ENCODE data around the gene CDK16.
A peak's percentile ranks its signal among the peaks of the same experiment; 100 is the strongest.

CDK16 gene

DNA sequence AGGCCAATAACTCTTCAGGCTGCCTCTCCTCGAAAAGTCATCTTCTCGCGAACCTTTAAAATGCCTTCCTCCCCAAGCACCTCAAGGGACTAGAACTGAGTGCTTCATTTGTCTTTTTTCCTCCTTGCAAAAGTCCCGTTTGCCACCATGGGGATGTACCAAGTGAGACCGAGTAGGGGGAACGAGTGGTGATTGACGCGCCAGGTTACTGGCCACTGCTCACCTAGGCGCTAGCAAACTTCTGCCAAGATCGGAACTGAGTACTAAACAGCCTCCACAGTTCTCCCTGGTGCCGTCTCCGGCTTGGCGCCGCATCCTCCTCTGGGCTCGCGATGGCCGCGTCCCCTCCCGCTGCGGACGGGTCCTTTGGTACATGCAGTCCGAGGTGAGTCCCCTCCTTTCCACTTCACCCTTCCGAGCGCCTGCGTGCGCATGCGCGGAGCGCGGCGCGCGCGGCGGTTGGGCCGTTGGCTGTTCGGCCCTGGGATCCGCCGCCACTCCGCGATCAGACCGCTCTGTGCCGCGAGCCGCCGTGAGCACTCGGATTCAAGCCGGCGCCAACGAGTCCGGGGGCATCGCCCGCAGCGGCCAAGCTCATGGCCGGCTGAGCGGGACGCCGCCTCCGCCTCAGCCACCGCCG is at the start of gene CDK16:
TSS of gene CDK16 (plus strand) at position 402 of the 640 bp plus-strand sequence. CDS start 4,877 bp downstream, outside the sequence.
- H3K27me3 ChIP-seq (ENCODE audit: control insufficient read depth, insufficient read depth, low read length): no peaks in the 10 kb centered on the region
- no peaks in the 10 kb centered on the region for H3K9me3 ChIP-seq (ENCODE audit: control insufficient read depth, low read length)
- H3K9ac ChIP-seq (ENCODE audit: low read length): peak within 1 kb of the TSS; percentile 88
- peak within 1 kb of the TSS; percentile 72 for H3K4me3 ChIP-seq (ENCODE audit: low read length)
- peaks cover 20% of the 10 kb centered on the region for H3K4me1 ChIP-seq (ENCODE audit: control insufficient read depth, insufficient read depth, low read length)
- H3K36me3 ChIP-seq (ENCODE audit: control insufficient read depth, insufficient read depth, low read length): peaks cover 7% of the 10 kb centered on the region

DNA sequence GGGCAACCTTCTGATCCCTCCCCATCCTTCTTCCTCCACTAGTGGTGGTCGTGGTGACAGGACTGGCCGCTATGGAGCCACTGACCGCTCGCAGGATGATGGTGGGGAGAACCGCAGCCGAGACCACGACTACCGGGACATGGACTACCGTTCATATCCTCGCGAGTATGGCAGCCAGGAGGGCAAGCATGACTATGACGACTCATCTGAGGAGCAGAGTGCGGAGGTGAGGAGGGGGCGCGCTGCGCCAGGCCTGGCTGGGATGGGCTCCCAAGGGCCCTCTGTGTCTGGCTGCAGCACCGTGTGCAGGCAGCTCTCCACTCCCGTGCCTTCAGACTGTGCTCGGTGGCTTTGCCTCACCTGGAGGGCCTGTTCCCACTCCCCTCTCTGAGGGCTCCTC is 49.2 kb upstream of the CDK16 start:
- Histone ChIP-seq H3K27me3 (ENCODE audit: control insufficient read depth, insufficient read depth, low read length) (no peaks in the 10 kb centered on the region), H3K36me3 (ENCODE audit: control insufficient read depth, insufficient read depth, low read length) (no peaks in the 10 kb centered on the region), H3K4me3 (ENCODE audit: low read length) (no peak overlapping the region), H3K9me3 (ENCODE audit: control insufficient read depth, low read length) (no peaks in the 10 kb centered on the region), H3K4me1 (ENCODE audit: control insufficient read depth, insufficient read depth, low read length) (no peaks in the 10 kb centered on the region), H3K9ac (ENCODE audit: low read length) (no peak overlapping the region)

DNA sequence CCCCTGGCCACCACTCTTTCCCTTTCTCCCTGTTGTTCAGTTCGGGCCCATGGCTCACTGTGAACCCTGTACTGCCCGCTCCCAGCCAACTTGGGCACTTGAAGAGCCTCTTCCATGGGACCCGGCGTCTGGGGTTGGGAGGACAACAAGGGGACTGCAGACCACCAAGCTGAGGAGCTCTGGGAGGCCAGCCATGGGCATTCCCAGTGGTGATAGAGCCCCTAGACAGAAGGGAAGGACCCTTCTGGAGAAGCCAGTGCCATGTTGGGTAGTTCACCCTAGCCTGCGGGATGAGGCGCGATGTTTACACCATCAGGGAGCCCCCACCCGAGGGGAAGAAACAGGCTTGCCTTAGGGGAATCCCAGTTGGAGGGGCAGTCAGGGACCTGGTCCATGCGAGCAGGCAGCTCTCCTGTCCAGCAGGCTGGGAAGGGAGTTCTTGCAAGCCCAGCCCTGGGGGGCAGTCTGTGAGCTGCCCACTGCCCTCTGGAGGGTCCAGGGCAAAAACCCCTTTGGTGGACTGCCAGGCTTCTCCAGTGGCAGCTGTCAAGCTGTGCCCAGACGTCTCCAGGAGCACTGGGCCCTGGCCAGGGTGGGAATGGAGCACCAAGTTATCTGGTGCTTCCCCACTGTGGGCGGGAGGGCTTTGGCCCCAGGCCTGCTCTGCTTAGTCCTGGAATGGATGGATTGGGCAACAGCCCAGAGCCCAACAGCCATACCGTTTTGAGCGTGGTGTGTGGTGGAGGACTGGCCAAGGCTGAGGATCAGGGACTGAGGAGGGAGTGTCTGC is 48.6 kb upstream of the CDK16 start:
- H3K4me3 ChIP-seq (ENCODE audit: low read length): no peak overlapping the region
- no peaks in the 10 kb centered on the region for H3K9me3 ChIP-seq (ENCODE audit: control insufficient read depth, low read length)
- no peaks in the 10 kb centered on the region for H3K27me3 ChIP-seq (ENCODE audit: control insufficient read depth, insufficient read depth, low read length)
- H3K36me3 ChIP-seq (ENCODE audit: control insufficient read depth, insufficient read depth, low read length): no peaks in the 10 kb centered on the region
- no peak overlapping the region for H3K9ac ChIP-seq (ENCODE audit: low read length)
- no peaks in the 10 kb centered on the region for H3K4me1 ChIP-seq (ENCODE audit: control insufficient read depth, insufficient read depth, low read length)

DNA sequence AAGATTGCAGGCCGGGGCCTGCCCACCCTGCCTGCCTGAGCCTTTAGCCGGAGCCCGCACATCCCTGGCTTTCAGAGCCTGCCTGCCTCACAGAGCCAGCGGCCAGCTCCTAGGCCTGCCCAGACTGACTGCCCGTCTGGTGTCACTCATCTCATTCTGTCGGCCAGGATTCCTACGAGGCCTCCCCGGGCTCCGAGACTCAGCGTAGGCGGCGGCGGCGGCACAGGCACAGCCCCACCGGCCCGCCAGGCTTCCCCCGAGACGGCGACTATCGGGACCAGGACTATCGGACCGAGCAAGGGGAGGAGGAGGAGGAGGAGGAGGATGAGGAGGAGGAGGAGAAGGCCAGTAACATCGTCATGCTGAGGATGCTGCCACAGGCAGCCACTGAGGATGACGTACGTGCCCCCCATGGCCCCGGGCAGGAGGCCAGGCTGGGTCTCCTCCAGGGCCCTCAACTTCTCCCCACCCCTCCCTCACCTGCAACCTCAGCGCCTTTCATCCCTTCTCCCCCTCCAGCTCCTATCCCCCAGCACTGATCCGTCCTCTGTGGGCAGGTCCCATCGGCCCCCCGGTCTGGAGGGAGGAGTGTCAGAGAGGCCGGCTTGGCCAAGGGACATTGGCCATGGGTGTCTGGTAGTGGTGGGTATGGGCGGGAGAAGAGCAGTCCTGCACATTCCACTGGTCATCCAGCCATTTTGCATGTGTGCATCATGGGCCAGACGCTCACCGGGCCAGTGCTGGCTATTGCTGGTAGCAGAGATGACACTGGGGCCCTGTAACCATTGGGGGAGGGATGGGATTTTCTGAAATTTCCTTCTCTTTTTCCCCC is 47.4 kb upstream of the CDK16 start:
- H3K4me1 ChIP-seq (ENCODE audit: control insufficient read depth, insufficient read depth, low read length): no peaks in the 10 kb centered on the region
- H3K9ac ChIP-seq (ENCODE audit: low read length): no peak overlapping the region
- no peaks in the 10 kb centered on the region for H3K36me3 ChIP-seq (ENCODE audit: control insufficient read depth, insufficient read depth, low read length)
- no peaks in the 10 kb centered on the region for H3K9me3 ChIP-seq (ENCODE audit: control insufficient read depth, low read length)
- H3K4me3 ChIP-seq (ENCODE audit: low read length): no peak overlapping the region
- H3K27me3 ChIP-seq (ENCODE audit: control insufficient read depth, insufficient read depth, low read length): no peaks in the 10 kb centered on the region

DNA sequence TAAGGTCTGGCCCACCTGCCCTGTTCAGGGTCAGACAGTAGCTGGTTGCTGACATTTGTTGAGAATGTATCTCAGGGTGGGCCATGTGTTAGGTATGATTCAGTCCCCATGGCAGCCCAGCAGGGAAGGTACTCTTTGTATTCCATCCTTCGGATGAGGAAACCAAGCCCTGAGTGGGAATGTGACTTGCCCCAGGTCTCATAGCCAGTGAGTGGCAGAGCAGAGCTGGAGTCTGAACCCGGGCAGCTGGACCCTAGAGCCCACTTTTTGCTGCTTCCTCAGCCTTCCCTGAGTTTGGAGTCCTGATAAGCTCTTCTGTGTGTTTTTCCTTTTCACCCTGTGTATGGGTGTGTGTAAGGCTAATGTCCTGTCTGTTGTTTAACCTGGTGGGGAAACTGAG is 46.5 kb upstream of the CDK16 start:
- Histone ChIP-seq H3K4me1 (ENCODE audit: control insufficient read depth, insufficient read depth, low read length) (no peaks in the 10 kb centered on the region), H3K27me3 (ENCODE audit: control insufficient read depth, insufficient read depth, low read length) (no peaks in the 10 kb centered on the region), H3K36me3 (ENCODE audit: control insufficient read depth, insufficient read depth, low read length) (no peaks in the 10 kb centered on the region), H3K9ac (ENCODE audit: low read length) (no peak overlapping the region), H3K9me3 (ENCODE audit: control insufficient read depth, low read length) (no peaks in the 10 kb centered on the region), H3K4me3 (ENCODE audit: low read length) (no peak overlapping the region)

DNA sequence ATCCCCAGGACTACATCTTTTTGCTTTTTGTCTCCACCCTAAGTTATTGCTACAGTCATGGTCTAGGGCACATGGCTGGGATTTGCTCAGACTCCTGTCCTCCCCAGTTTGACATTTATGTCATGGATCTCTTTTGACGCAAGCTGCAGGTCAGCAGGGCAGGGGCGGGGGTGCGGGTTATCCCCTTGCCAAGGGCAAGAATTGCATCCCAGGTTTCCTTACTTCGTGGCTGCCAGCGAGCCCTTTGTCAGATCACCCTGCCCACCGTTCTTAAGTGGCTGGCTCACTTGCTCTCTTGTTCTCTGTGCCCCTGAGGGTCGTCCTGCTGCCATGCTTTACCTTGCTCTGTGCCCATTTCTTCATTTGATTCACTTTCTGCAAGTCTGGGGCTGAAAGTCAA is 45.9 kb upstream of the CDK16 start:
- no peaks in the 10 kb centered on the region for H3K36me3 ChIP-seq (ENCODE audit: control insufficient read depth, insufficient read depth, low read length)
- no peaks in the 10 kb centered on the region for H3K4me1 ChIP-seq (ENCODE audit: control insufficient read depth, insufficient read depth, low read length)
- H3K9me3 ChIP-seq (ENCODE audit: control insufficient read depth, low read length): no peaks in the 10 kb centered on the region
- no peak overlapping the region for H3K9ac ChIP-seq (ENCODE audit: low read length)
- H3K27me3 ChIP-seq (ENCODE audit: control insufficient read depth, insufficient read depth, low read length): no peaks in the 10 kb centered on the region
- no peak overlapping the region for H3K4me3 ChIP-seq (ENCODE audit: low read length)

DNA sequence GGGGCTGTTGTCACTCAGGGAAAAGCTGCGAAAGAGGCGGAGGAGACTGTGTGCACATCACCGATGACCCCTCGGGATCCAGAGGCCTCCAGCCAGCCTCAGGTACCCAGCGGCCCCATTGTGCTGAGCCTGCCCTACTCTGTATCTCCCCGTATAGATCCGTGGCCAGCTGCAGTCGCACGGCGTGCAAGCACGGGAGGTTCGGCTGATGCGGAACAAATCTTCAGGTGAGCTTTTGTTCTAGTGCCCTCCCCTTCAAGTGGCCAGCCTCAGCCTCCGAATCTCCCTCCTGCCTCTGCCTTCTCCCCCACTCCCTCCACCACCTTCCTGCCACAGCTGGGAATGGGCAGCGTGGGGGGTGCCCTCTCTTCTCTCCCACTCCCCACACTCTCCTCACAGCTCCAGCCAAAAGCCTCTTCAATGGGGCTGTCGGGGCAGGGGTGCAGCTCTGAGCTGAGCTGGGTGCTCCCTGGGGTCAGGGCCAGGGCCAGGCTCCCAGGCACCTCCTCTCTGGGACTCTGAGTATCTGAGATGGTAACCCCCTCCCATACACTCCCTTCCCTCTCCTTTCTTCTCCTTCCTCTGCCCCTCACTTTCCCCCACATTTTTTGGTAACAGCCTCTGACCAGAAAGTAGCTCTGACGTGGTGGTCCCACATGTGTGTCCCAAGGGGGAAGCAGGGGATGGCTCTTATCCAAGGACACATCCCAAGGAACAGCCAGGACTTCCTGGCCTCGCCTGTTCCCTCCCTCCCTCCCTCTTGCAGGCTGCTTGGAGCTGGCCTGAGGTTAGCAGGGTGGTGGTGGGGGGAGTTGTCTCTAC is 45.3 kb upstream of the CDK16 start:
- H3K4me1 ChIP-seq (ENCODE audit: control insufficient read depth, insufficient read depth, low read length): no peaks in the 10 kb centered on the region
- H3K36me3 ChIP-seq (ENCODE audit: control insufficient read depth, insufficient read depth, low read length): no peaks in the 10 kb centered on the region
- H3K9ac ChIP-seq (ENCODE audit: low read length): no peak overlapping the region
- no peak overlapping the region for H3K4me3 ChIP-seq (ENCODE audit: low read length)
- no peaks in the 10 kb centered on the region for H3K27me3 ChIP-seq (ENCODE audit: control insufficient read depth, insufficient read depth, low read length)
- H3K9me3 ChIP-seq (ENCODE audit: control insufficient read depth, low read length): no peaks in the 10 kb centered on the region

DNA sequence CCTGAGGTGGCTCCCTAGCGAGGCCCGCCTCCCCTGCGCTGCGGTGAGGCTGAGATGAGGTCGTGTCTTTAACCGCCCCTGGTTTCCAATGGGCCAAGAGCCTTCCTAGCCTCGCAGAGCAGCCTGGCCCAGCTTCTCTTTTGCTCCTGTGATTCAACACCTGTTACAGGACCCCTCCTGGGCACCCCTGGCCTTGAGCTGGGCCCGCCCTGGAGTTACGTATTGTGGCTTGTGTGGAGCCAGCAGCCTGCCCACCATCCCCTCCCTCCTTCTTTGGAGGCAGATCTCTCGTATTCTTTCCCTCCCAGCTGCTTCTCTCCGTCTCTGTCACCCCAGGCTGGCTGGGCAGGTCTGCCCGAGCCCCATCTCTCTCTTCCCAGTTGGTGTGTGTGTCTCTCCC is 44.1 kb upstream of the CDK16 start:
- Histone ChIP-seq H3K9me3 (ENCODE audit: control insufficient read depth, low read length) (no peaks in the 10 kb centered on the region), H3K9ac (ENCODE audit: low read length) (no peak overlapping the region), H3K4me1 (ENCODE audit: control insufficient read depth, insufficient read depth, low read length) (no peaks in the 10 kb centered on the region), H3K27me3 (ENCODE audit: control insufficient read depth, insufficient read depth, low read length) (no peaks in the 10 kb centered on the region), H3K4me3 (ENCODE audit: low read length) (no peak overlapping the region), H3K36me3 (ENCODE audit: control insufficient read depth, insufficient read depth, low read length) (no peaks in the 10 kb centered on the region)

DNA sequence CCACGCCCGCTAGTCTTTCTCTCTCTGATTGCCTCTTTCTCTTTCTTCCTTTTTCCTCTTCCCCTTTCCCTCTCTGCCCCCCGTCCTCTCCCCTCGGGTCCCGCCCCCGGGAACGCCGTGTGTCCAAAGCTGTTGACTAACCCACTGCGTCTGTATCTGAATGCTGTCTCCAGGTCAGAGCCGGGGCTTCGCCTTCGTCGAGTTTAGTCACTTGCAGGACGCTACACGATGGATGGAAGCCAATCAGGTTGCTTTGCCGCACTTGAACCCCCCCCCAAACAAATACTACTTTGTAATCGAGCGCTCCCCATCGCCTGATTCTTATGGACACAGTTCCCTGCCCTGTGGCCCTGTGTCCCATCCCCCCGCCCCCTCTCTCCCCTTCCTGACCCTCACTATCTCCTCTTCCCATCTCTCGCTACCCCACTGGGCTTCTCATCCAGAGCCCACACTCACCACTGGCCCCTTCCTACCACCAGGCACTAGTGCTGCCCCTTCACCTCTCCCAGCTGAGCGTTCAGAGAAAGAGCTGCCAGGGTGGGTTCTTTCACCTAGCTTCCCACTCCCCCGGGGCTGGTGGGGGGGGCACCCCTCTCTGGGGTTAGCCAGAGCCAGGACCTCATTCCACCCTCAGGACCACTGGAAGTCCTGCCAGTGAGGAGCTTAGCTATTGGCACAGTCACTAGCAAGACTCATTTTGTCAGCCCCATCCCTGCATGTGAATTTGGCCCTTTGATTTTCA is 43.5 kb upstream of the CDK16 start:
- H3K27me3 ChIP-seq (ENCODE audit: control insufficient read depth, insufficient read depth, low read length): no peaks in the 10 kb centered on the region
- no peak overlapping the region for H3K9ac ChIP-seq (ENCODE audit: low read length)
- no peaks in the 10 kb centered on the region for H3K4me1 ChIP-seq (ENCODE audit: control insufficient read depth, insufficient read depth, low read length)
- H3K4me3 ChIP-seq (ENCODE audit: low read length): no peak overlapping the region
- no peaks in the 10 kb centered on the region for H3K36me3 ChIP-seq (ENCODE audit: control insufficient read depth, insufficient read depth, low read length)
- H3K9me3 ChIP-seq (ENCODE audit: control insufficient read depth, low read length): no peaks in the 10 kb centered on the region

DNA sequence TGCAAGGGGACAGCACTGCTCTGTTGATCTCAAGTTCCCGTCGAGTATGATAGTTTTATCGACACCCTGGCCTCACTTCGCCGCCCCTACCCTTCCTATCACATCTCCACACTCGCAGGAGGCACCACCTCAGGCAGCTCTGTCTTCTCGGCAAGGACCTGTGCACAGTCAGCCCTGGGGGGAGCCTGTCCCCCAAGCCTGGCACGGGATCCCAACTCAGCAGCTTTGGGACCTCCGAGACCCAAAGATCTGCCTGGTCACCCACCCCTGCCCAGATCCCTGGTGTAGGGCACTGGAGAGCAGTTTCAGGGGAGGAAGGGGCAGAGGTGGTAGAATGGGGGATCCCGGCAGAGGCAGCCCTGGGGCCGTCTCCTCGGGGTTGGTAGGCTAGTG is 42.9 kb upstream of the CDK16 start:
- Histone ChIP-seq H3K4me3 (ENCODE audit: low read length) (no peak overlapping the region), H3K27me3 (ENCODE audit: control insufficient read depth, insufficient read depth, low read length) (no peaks in the 10 kb centered on the region), H3K4me1 (ENCODE audit: control insufficient read depth, insufficient read depth, low read length) (no peaks in the 10 kb centered on the region), H3K36me3 (ENCODE audit: control insufficient read depth, insufficient read depth, low read length) (no peaks in the 10 kb centered on the region), H3K9me3 (ENCODE audit: control insufficient read depth, low read length) (no peaks in the 10 kb centered on the region), H3K9ac (ENCODE audit: low read length) (no peak overlapping the region)

DNA sequence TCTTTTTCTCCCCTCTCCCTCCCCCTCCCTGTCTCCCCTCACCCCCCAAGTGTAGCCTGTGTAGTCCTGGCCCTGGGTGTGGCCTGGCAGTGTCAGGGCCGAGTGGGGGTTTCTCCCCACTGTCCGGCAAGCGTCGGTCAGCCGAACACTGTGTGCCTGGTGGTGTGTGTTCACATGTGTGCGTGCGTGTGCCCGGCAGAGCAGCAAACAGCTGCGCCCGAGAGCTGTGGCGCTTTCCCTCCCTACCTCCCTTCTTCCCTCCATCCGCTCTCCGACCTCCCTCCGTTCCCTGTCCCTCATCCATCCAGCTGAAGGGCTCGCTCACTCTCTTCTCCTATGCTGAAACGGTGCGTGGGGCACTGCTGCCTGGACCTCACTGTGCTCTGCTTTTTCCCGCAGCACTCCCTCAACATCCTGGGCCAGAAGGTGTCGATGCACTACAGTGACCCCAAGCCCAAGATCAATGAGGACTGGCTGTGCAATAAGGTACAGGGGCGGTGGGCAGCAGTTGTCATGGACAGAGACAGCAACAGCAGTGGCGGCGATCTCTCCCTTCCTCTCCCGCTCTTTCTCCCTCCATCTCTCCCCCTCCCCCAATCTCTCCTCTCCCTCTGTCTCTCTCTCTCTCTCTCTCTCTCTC is 42.3 kb upstream of the CDK16 start:
- no peaks in the 10 kb centered on the region for H3K9me3 ChIP-seq (ENCODE audit: control insufficient read depth, low read length)
- H3K27me3 ChIP-seq (ENCODE audit: control insufficient read depth, insufficient read depth, low read length): no peaks in the 10 kb centered on the region

More for the DNA sequence above, 42.3 kb upstream of the CDK16 start:
- Histone ChIP-seq H3K9ac (ENCODE audit: low read length) (no peak overlapping the region), H3K4me1 (ENCODE audit: control insufficient read depth, insufficient read depth, low read length) (no peaks in the 10 kb centered on the region), H3K4me3 (ENCODE audit: low read length) (no peak overlapping the region), H3K36me3 (ENCODE audit: control insufficient read depth, insufficient read depth, low read length) (peaks cover under 1% of the 10 kb centered on the region)

Measured in mucosa of stomach (tissue), 1 donor.